Measurements from ENCODE around the gene CCDC28A.

GRCh38 chr6:138728662-138729061 is 44.9 kb upstream of the CCDC28A start:
- no peak for TF ChIP-seq GATA2 (IDR thresholded peaks at IDR 0.05; ENCODE audit: low read depth, low read length)
- TF ChIP-seq GATA3 (IDR thresholded peaks at IDR 0.05; ENCODE audit: low read depth, low read length) = no peak

All from SH-SY5Y (cell line).